Endothelial cell of umbilical vein (primary cell): ENCODE data around the gene PLPP3. TPM values are rescaled to one million over a fixed set of nuclear protein-coding genes. Genes with fewer than 3 reads are reported as not detected.

ENCODE experiments used
- BruUV-seq: library from RNA; stranded (reverse); fragments of 400-500 nt; replicated peaks from 2 replicates; lab custom pipeline; 2021; lab: Mats Ljungman, UMichigan
- CTCF ChIA-PET: fragments of 300-600, 350-600 bp; sonication (Branson Sonifier 250); formaldehyde crosslinking; loops from one replicate; lab custom pipeline; 2021; ENCODE audit warnings: antibody characterized with exemption, inconsistent platforms; lab: Charles Lee
- POLR2A ChIA-PET: fragments of 300-600, 350-600 bp; sonication (Branson Sonifier 250); formaldehyde crosslinking; loops from one replicate; lab custom pipeline; 2021; ENCODE audit warnings: antibody characterized with exemption, inconsistent platforms; lab: Charles Lee
- DNase-seq: peaks from one replicate; pipeline ENCODE4 v3.0.0-alpha.2; 2011; ENCODE audit warnings: low read depth, low spot score
- FAIRE-seq: peaks from 2 replicates; lab custom pipeline; 2011; peaks lifted over from hg19 to GRCh38; lab: Jason Lieb, UNC
- H2AFZ ChIP-seq: 2 replicates; pipeline ENCODE4 v1.6.0; 2012; ENCODE audit warnings: low read depth, low read length, control low read depth, inconsistent platforms
- H3K27ac ChIP-seq: 2 replicates; pipeline ENCODE4 v1.5.1; 2011; ENCODE audit warnings: low read depth, mild to moderate bottlenecking, control low read depth, low read length, moderate library complexity; ENCODE audit not compliant: insufficient read depth
- H3K27me3 ChIP-seq, 2 experiments: 2 replicates each; pipeline versions ENCODE4 v1.6.0 to v1.6.1; 2011; ENCODE audit warnings: low read length in 2 of 2, mixed read lengths in 1 of 2; ENCODE audit not compliant: control insufficient read depth in 2 of 2, insufficient read depth in 2 of 2
- H3K36me3 ChIP-seq, 2 experiments: 2 replicates in 1 of 2; 3 replicates in 1 of 2; pipeline ENCODE4 v1.5.1; 2011; ENCODE audit warnings: low read length in 2 of 2, mild to moderate bottlenecking in 1 of 2, moderate library complexity in 1 of 2; ENCODE audit not compliant: control insufficient read depth in 2 of 2, insufficient read depth in 2 of 2; ENCODE audit errors: extremely low read depth in 1 of 2
- H3K4me1 ChIP-seq: 3 replicates; pipeline ENCODE4 v1.5.1; 2011; ENCODE audit warnings: mild to moderate bottlenecking, low read length; ENCODE audit not compliant: control insufficient read depth, insufficient read depth; ENCODE audit errors: extremely low read depth
- H3K4me2 ChIP-seq: 2 replicates; pipeline ENCODE4 v1.6.1; 2011; ENCODE audit warnings: low read length, control low read depth, mixed read lengths; ENCODE audit not compliant: insufficient read depth
- H3K4me3 ChIP-seq, 3 experiments: fragments of 200-600 bp in 1 of 3; sonication (generic), shearing (Covaris generic) in 1 of 3; replicated peaks in 1 of 3; 2 replicates each; pipeline ENCODE4 v1.5.1; 2011 to 2016; ENCODE audit warnings: control low read depth in 3 of 3, low read length in 3 of 3, mild to moderate bottlenecking in 2 of 3, inconsistent platforms in 1 of 3, low read depth in 1 of 3, moderate library complexity in 1 of 3; ENCODE audit not compliant: insufficient read depth in 1 of 3
- H3K79me2 ChIP-seq: 2 replicates; pipeline ENCODE4 v1.6.0; 2012; ENCODE audit warnings: low read length, inconsistent platforms; ENCODE audit not compliant: control insufficient read depth, insufficient read depth
- H3K9ac ChIP-seq: replicated peaks from 2 replicates; pipeline ENCODE3; 2011; ENCODE audit warnings: low read length, control low read depth; ENCODE audit not compliant: insufficient read depth; ENCODE audit errors: extremely low read depth
- H3K9me1 ChIP-seq: replicated peaks from 3 replicates; pipeline ENCODE4 v1.6.0; 2011; ENCODE audit warnings: mild to moderate bottlenecking, low read length; ENCODE audit not compliant: control insufficient read depth, insufficient read depth; ENCODE audit errors: extremely low read depth
- H3K9me3 ChIP-seq: replicated peaks from 2 replicates; pipeline ENCODE4 v1.5.1; 2012; ENCODE audit warnings: low read length, inconsistent platforms; ENCODE audit not compliant: control insufficient read depth, insufficient read depth
- H4K20me1 ChIP-seq: replicated peaks from 2 replicates; pipeline ENCODE3; 2011; ENCODE audit warnings: mild to moderate bottlenecking, low read length; ENCODE audit not compliant: control insufficient read depth, insufficient read depth; ENCODE audit errors: extremely low read depth
- EZH2 ChIP-seq: IDR thresholded peaks from 2 replicates; pipeline ENCODE4 v1.6.1; 2012; ENCODE audit warnings: borderline replicate concordance, low read depth, mild to moderate bottlenecking, moderate library complexity, low read length, inconsistent platforms; ENCODE audit not compliant: severe bottlenecking
- FOS ChIP-seq: IDR thresholded peaks from 2 replicates; pipeline ENCODE4 v1.6.1; 2011; ENCODE audit warnings: mild to moderate bottlenecking, low read length, moderate library complexity, borderline replicate concordance; ENCODE audit not compliant: insufficient read depth
- GATA2 ChIP-seq: IDR thresholded peaks from 2 replicates; pipeline ENCODE4 v1.7.0; 2011; ENCODE audit warnings: low read depth, mild to moderate bottlenecking, moderate library complexity, mixed read lengths, low read length; ENCODE audit not compliant: insufficient read length, insufficient read depth
- JUN ChIP-seq: IDR thresholded peaks from 2 replicates; pipeline ENCODE4 v1.6.1; 2011; ENCODE audit warnings: borderline replicate concordance, low read depth; ENCODE audit not compliant: insufficient read length, insufficient read depth
- MAX ChIP-seq: IDR thresholded peaks from 2 replicates; pipeline ENCODE4 v1.6.1; 2011; ENCODE audit not compliant: insufficient read depth, insufficient read length
- MYC ChIP-seq: IDR thresholded peaks from one replicate; pipeline ENCODE4 v1.6.1; 2011; ENCODE audit warnings: mild to moderate bottlenecking, low read depth, low read length
- POLR2A ChIP-seq: IDR thresholded peaks from 2 replicates; pipeline ENCODE4 v1.6.1; 2012; ENCODE audit warnings: low read depth, mild to moderate bottlenecking, control low read depth, low read length
- POLR2AphosphoS5 ChIP-seq: IDR thresholded peaks from 2 replicates; pipeline ENCODE4 v1.6.1; 2012; ENCODE audit warnings: low read depth, mild to moderate bottlenecking, control low read depth, low read length, moderate library complexity; ENCODE audit not compliant: insufficient read depth
- dilution Hi-C: fragments of 300-500 bp; cut with MboI; formaldehyde crosslinking; loops from one replicate; pipeline ENCODE4 v1.15.0; 2019; ENCODE audit warnings: low sequenced_read_pairs; ENCODE audit not compliant: extremely low pct_ligation_motif_present
- intact Hi-C: fragments of 100-400 bp; cut with micrococcal nuclease; formaldehyde crosslinking; loops from one replicate; pipeline ENCODE4 v1.10.0; 2022
- polyA plus RNA-seq, 4 experiments: library from polyadenylated mRNA; depleted of rRNA in 3 of 4; stranded (reverse) in 3 of 4; unstranded in 1 of 4; fragments of >200 nt; gene quantifications; 2 replicates each; pipeline versions ENCODE4 v1.2.1 to v1.2.3, GENCODE V29; 2011 to 2012; ENCODE audit warnings: missing spikeins in 1 of 4
- total RNA-seq: library from RNA; stranded (reverse); gene quantifications from 2 replicates; pipeline ENCODE4 v1.2.3, GENCODE V29; 2021
- TF ChIP-seq, protein P1 (sequence below), 2 donors: IDR thresholded peaks; 1 replicate in 1 of 2; 2 replicates in 1 of 2; pipeline ENCODE4 v1.5.1; 2011; ENCODE audit warnings: low read length in 2 of 2, mild to moderate bottlenecking in 2 of 2, moderate library complexity in 2 of 2, control low read depth in 1 of 2, inconsistent platforms in 1 of 2, low read depth in 1 of 2; ENCODE audit not compliant: insufficient read depth in 1 of 2; ENCODE audit errors: extremely low read depth in 1 of 2

Gene PLPP3
- total and polyA plus RNA-seq, 2 donors (not counting 3 experiments of a cell fraction or from before 2014, with no cell fraction given) = 11.3 to 14.1 TPM

DNA sequence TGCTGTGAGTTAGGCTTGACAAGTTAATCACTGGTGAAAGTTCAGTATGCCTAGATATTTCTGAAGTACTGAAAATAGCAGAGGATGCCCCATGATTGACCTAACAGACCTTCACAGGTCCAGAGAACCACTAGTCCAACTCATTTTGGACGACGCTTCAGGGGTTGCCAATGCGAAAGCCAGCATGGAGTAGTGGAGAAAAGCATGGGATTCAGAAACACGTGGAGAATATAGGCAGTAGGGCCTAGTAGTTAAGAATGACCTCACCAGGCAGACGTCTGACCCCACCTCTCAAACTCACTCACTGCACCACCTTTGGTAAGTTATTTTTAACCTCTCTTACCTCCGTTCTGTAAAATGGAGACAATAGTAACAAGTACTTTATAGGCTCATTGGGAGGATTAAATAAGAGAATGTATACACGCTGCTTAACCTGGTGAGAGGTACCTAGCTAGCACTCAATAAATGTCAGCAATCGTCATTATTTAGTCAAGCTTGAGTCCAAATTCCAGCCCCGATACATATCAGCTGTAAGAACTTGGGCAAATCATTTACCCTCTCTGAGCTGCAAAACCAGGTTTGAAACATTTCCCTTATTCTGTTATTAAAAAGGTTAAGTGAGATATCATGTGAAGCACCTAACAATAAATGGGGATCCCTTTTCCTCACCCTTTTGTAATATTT is 13.2 kb downstream of the PLPP3 start:
- intact Hi-C loops = no loop called here
- H4K20me1 ChIP-seq = no peaks in the 10 kb centered on the region
- TF ChIP-seq FOS (no peak), POLR2A (no peak), GATA2 (no peak), EZH2 (no peak), JUN (no peak), POLR2AphosphoS5 (no peak), MAX (no peak), MYC (no peak)
- TF ChIP-seq, protein P1, sequence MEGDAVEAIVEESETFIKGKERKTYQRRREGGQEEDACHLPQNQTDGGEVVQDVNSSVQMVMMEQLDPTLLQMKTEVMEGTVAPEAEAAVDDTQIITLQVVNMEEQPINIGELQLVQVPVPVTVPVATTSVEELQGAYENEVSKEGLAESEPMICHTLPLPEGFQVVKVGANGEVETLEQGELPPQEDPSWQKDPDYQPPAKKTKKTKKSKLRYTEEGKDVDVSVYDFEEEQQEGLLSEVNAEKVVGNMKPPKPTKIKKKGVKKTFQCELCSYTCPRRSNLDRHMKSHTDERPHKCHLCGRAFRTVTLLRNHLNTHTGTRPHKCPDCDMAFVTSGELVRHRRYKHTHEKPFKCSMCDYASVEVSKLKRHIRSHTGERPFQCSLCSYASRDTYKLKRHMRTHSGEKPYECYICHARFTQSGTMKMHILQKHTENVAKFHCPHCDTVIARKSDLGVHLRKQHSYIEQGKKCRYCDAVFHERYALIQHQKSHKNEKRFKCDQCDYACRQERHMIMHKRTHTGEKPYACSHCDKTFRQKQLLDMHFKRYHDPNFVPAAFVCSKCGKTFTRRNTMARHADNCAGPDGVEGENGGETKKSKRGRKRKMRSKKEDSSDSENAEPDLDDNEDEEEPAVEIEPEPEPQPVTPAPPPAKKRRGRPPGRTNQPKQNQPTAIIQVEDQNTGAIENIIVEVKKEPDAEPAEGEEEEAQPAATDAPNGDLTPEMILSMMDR (IDR thresholded peaks at IDR 0.05; ENCODE audit: extremely low read depth in 1 of 2, insufficient read depth in 1 of 2, low read depth in 1 of 2, low read length in 2 of 2) = no peak
- H2AFZ ChIP-seq = no peak overlapping the region
- H3K27ac ChIP-seq = no peak overlapping the region
- CTCF ChIA-PET = interaction anchor here (1.1 to 1.5 kb wide), 3 partner anchors 11 to 1190 kb away, joined by 3 to 10 read pairs (median 3); no protein-coding TSS in a partner anchor
- no peaks in the 10 kb centered on the region for H3K36me3 ChIP-seq
- peaks cover 13% of the 10 kb centered on the region for H3K79me2 ChIP-seq
- no peaks in the 10 kb centered on the region for H3K27me3 ChIP-seq
- H3K4me1 ChIP-seq = peaks cover 3% of the 10 kb centered on the region
- H3K9me1 ChIP-seq = no peaks in the 10 kb centered on the region
- no peaks in the 10 kb centered on the region for H3K9me3 ChIP-seq
- H3K4me3 ChIP-seq = no peak overlapping the region
- dilution Hi-C loops = no loop called here
- H3K4me2 ChIP-seq = no peak overlapping the region
- FAIRE-seq (no peak), DNase-seq (no peak)
- H3K9ac ChIP-seq = no peak overlapping the region
- no TSS peak for BruUV-seq
- POLR2A ChIA-PET = no interaction called here
